ENCODE results near the gene MIS18A.
"Not testable (repeated sequence)": the region's sequence is repeated elsewhere in the genome, so short reads cannot be mapped to it uniquely, and the experiment has no call there.

Gene MIS18A

GRCh38 chr21:32278518-32279376 lies at the start of gene MIS18A:
Gene MIS18A (minus strand): TSS chr21:32279049. CDS start chr21:32279014, 35 bp downstream.
- DNase-seq (ENCODE audit: low read depth): peak; percentile 94

- DNase-seq (ENCODE audit: low read depth): no peak
Measured at GRCh38 chr21:32328595-32328994, 49.7 kb upstream of the MIS18A start.

GRCh38 chr21:32325706-32326105 lies 46.9 kb upstream of the MIS18A start:
- DNase-seq (ENCODE audit: low read depth): no peak

- no peak for DNase-seq (ENCODE audit: low read depth)
Measured at GRCh38 chr21:32322676-32323075, 43.8 kb upstream of the MIS18A start.

GRCh38 chr21:32322103-32322502 lies 43.3 kb upstream of the MIS18A start:
- DNase-seq (ENCODE audit: low read depth): no peak

GRCh38 chr21:32321480-32321879 lies 42.6 kb upstream of the MIS18A start:
- no peak for DNase-seq (ENCODE audit: low read depth)

- DNase-seq (ENCODE audit: low read depth): no peak
Measured at GRCh38 chr21:32320726-32321125, 41.9 kb upstream of the MIS18A start.

GRCh38 chr21:32320059-32320458 lies 41.2 kb upstream of the MIS18A start:
- no peak for DNase-seq (ENCODE audit: low read depth)

- DNase-seq (ENCODE audit: low read depth): no peak
Measured at GRCh38 chr21:32319012-32319411, 40.2 kb upstream of the MIS18A start.

- no peak for DNase-seq (ENCODE audit: low read depth)
Measured at GRCh38 chr21:32317726-32318125, 38.9 kb upstream of the MIS18A start.

GRCh38 chr21:32316361-32317215 lies 37.7 kb upstream of the MIS18A start:
- DNase-seq (ENCODE audit: low read depth): no peak

- peak; percentile 16 for DNase-seq (ENCODE audit: low read depth)
Measured at GRCh38 chr21:32315511-32316281, 36.8 kb upstream of the MIS18A start.

- DNase-seq (ENCODE audit: low read depth): no peak
Measured at GRCh38 chr21:32314806-32315205, 36.0 kb upstream of the MIS18A start.

GRCh38 chr21:32312976-32313375 lies 34.1 kb upstream of the MIS18A start:
- no peak for DNase-seq (ENCODE audit: low read depth)

GRCh38 chr21:32312326-32312725 lies 33.5 kb upstream of the MIS18A start:
- DNase-seq (ENCODE audit: low read depth): no peak

- DNase-seq (ENCODE audit: low read depth): no peak
Measured at GRCh38 chr21:32311621-32312020, 32.8 kb upstream of the MIS18A start.

- DNase-seq (ENCODE audit: low read depth): not testable (repeated sequence)
Measured at GRCh38 chr21:32310976-32311375, 32.1 kb upstream of the MIS18A start.

- no peak for DNase-seq (ENCODE audit: low read depth)
Measured at GRCh38 chr21:32309906-32310460, 31.1 kb upstream of the MIS18A start.

- no peak for DNase-seq (ENCODE audit: low read depth)
Measured at GRCh38 chr21:32308696-32309095, 29.8 kb upstream of the MIS18A start.

- DNase-seq (ENCODE audit: low read depth): peak; percentile 80
Measured at GRCh38 chr21:32307706-32308105, 28.9 kb upstream of the MIS18A start.

GRCh38 chr21:32306021-32306780 lies 27.4 kb upstream of the MIS18A start:
- peak; percentile 21 for DNase-seq (ENCODE audit: low read depth)

Measured in iris pigment epithelial cell (primary cell).